ENCODE results near the gene BANP.

DNA sequence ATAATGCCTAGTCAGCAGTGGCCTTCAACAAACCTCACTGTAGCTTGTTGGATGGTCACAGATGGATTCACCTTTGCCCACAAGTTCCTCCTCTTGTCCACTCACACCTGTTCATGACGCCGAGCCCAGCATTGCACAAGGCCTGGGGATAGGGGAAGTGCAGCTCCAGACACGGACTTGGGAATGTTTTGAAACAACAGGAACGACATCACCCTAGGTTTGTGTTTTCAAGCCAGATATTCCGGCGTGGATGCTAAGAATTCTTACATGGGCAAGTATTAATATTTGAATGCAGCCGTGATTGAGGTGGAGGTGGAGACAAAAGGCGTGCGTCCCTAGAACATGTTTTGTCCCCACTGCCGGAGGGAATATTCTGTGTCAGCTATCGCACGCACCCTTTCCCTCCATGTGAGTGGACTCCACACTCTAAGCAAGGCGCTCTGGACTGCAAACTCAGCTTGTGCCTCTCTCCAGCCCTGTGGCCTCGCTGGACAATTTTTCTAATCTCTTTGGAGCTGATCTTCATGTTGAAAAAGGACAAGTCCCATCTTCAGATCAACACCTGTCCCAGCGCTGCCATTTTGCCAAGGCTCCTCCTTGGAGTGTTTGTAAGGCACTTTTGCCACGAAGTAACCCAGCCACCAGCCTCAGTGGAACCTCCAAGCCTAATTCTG, 2.0 kb upstream of the BANP start:
- no peak for TF ChIP-seq POLR2A (IDR thresholded peaks at IDR 0.05)
- TF ChIP-seq CTCF (IDR thresholded peaks at IDR 0.05): no peak
